ENCODE data around the gene RAET1E. TPM values are rescaled to one million over a fixed set of nuclear protein-coding genes. Genes with fewer than 3 reads are reported as not detected.

RAET1E gene
- total and polyA plus RNA-seq, 2 donors (not counting 3 experiments of a cell fraction or from before 2014, with no cell fraction given) = 0.04 TPM; not detected in 1

DNA sequence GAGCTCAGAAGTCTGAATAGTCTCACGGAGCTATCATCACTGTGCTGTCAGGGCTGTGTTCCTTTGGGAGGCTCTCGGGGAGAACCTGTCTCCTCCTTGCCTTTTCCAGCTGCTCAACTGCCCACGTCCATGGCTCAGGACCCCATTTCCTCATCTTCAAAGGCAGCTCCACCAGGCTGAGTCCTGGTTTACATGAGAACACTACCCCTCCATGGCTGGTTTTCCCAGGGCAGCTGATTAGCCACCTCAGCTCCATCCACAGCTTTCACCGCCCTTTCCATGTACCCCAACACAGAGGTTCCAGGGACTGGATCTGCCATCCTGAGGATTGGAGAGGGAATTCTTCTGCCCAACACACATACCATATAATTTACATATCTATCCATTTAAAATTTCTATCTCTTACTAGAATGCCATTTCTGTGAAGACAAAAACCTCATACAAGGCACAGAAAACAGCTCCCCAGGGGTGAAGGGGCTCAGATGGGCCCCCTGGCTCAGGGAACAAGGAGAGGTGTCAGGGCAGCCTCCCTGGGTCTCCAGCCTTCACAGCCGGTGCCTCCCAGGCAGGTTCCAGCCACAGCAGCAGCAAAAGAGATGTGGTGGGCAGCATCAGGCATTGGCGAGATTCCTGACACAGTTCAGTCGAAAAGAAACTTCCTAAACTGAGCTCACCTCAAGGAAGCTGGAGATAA is 2.2 kb upstream of the RAET1E start:
- no TSS peak for BruUV-seq (replicated peaks)
- H3K4me1 ChIP-seq (ENCODE audit: control insufficient read depth, extremely low read depth, insufficient read depth, low read length) = peaks cover 17% of the 10 kb centered on the region
- ChIA-PET CTCF (interaction anchor here (0.6 to 1.4 kb wide), 2 partner anchors 30 to 149 kb away, joined by 3 to 4 read pairs; no protein-coding TSS in a partner anchor), POLR2A (no interaction called here)
- no peaks in the 10 kb centered on the region for H4K20me1 ChIP-seq (replicated peaks; ENCODE audit: control insufficient read depth, extremely low read depth, insufficient read depth, low read length)
- no peak overlapping the region for H3K27ac ChIP-seq (ENCODE audit: insufficient read depth, low read depth, low read length)
- dilution Hi-C loops (cut with MboI; ENCODE audit: extremely low pct_ligation_motif_present, low sequenced_read_pairs) = no loop called here
- H3K79me2 ChIP-seq (ENCODE audit: control insufficient read depth, insufficient read depth, low read length) = no peaks in the 10 kb centered on the region
- intact Hi-C loops (cut with micrococcal nuclease) = no loop called here
- DNase-seq (ENCODE audit: low read depth, low spot score) (no peak), FAIRE-seq (no peak)
- TF ChIP-seq, protein P1, sequence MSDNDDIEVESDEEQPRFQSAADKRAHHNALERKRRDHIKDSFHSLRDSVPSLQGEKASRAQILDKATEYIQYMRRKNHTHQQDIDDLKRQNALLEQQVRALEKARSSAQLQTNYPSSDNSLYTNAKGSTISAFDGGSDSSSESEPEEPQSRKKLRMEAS (IDR thresholded peaks at IDR 0.05; ENCODE audit: insufficient read depth, insufficient read length) = no peak
- TF ChIP-seq POLR2AphosphoS5 (IDR thresholded peaks at IDR 0.05; ENCODE audit: insufficient read depth, low read depth, low read length) = no peak
- no peaks in the 10 kb centered on the region for H3K36me3 ChIP-seq (ENCODE audit: control insufficient read depth in 2 of 2, extremely low read depth in 1 of 2, insufficient read depth in 2 of 2, low read length in 2 of 2)
- H3K4me2 ChIP-seq (ENCODE audit: insufficient read depth, low read length) = no peak overlapping the region
- H3K9me1 ChIP-seq (replicated peaks; ENCODE audit: control insufficient read depth, extremely low read depth, insufficient read depth, low read length) = no peaks in the 10 kb centered on the region
- no peaks in the 10 kb centered on the region for H3K9me3 ChIP-seq (replicated peaks; ENCODE audit: control insufficient read depth, insufficient read depth, low read length)
- H2AFZ ChIP-seq (ENCODE audit: low read depth, low read length) = no peak overlapping the region
- no peak overlapping the region for H3K4me3 ChIP-seq (replicated peaks in 1 of 3; ENCODE audit: insufficient read depth in 1 of 3, low read depth in 1 of 3, low read length in 3 of 3)
- no peak overlapping the region for H3K9ac ChIP-seq (replicated peaks; ENCODE audit: extremely low read depth, insufficient read depth, low read length)
- H3K27me3 ChIP-seq (ENCODE audit: control insufficient read depth in 2 of 2, insufficient read depth in 2 of 2, low read length in 2 of 2) = peaks cover 4 to 10% of the 10 kb centered on the region in 2 experiments

- no peak for TF ChIP-seq FOS (IDR thresholded peaks at IDR 0.05; ENCODE audit: borderline replicate concordance, insufficient read depth, low read length)
- TF ChIP-seq CTCF (IDR thresholded peaks at IDR 0.05; ENCODE audit: extremely low read depth in 1 of 2, insufficient read depth in 1 of 2, low read depth in 1 of 2, low read length in 2 of 2) = no peak
- no peak for TF ChIP-seq POLR2A (IDR thresholded peaks at IDR 0.05; ENCODE audit: low read depth, low read length)
- TF ChIP-seq MYC (IDR thresholded peaks at IDR 0.05; ENCODE audit: low read depth, low read length) = no peak
- no peak for TF ChIP-seq JUN (IDR thresholded peaks at IDR 0.05; ENCODE audit: borderline replicate concordance, insufficient read depth, insufficient read length, low read depth)
- TF ChIP-seq POLR2AphosphoS5 (IDR thresholded peaks at IDR 0.05; ENCODE audit: insufficient read depth, low read depth, low read length) = no peak
- no peak for TF ChIP-seq GATA2 (IDR thresholded peaks at IDR 0.05; ENCODE audit: insufficient read depth, insufficient read length, low read depth, low read length)
- TF ChIP-seq, protein P1 (IDR thresholded peaks at IDR 0.05; ENCODE audit: insufficient read depth, insufficient read length) = no peak
- TF ChIP-seq EZH2 (IDR thresholded peaks at IDR 0.05; ENCODE audit: borderline replicate concordance, low read depth, low read length, severe bottlenecking) = no peak
- no peaks in the 10 kb centered on the region for H3K79me2 ChIP-seq (ENCODE audit: control insufficient read depth, insufficient read depth, low read length)
- FAIRE-seq (no peak), DNase-seq (ENCODE audit: low read depth, low spot score) (no peak)
- H3K4me2 ChIP-seq (ENCODE audit: insufficient read depth, low read length) = no peak overlapping the region
- H3K4me3 ChIP-seq (replicated peaks in 1 of 3; ENCODE audit: insufficient read depth in 1 of 3, low read depth in 1 of 3, low read length in 3 of 3) = no peak overlapping the region
- BruUV-seq (replicated peaks) = no TSS peak
- dilution Hi-C loops (cut with MboI; ENCODE audit: extremely low pct_ligation_motif_present, low sequenced_read_pairs) (no loop called here), intact Hi-C loops (cut with micrococcal nuclease) (no loop called here)
- H3K36me3 ChIP-seq (ENCODE audit: control insufficient read depth in 2 of 2, extremely low read depth in 1 of 2, insufficient read depth in 2 of 2, low read length in 2 of 2) = no peaks in the 10 kb centered on the region
- ChIA-PET POLR2A (no interaction called here), CTCF (interaction anchor here (0.6 to 1.4 kb wide), 2 partner anchors 29 to 148 kb away, joined by 3 to 4 read pairs; no protein-coding TSS in a partner anchor)
- no peak overlapping the region for H2AFZ ChIP-seq (ENCODE audit: low read depth, low read length)
- H3K27me3 ChIP-seq (ENCODE audit: control insufficient read depth in 2 of 2, insufficient read depth in 2 of 2, low read length in 2 of 2) = peaks cover 4 to 10% of the 10 kb centered on the region in 2 experiments
- peaks cover 17% of the 10 kb centered on the region for H3K4me1 ChIP-seq (ENCODE audit: control insufficient read depth, extremely low read depth, insufficient read depth, low read length)
- no peaks in the 10 kb centered on the region for H3K9me3 ChIP-seq (replicated peaks; ENCODE audit: control insufficient read depth, insufficient read depth, low read length)
- H3K9me1 ChIP-seq (replicated peaks; ENCODE audit: control insufficient read depth, extremely low read depth, insufficient read depth, low read length) = no peaks in the 10 kb centered on the region
- no peaks in the 10 kb centered on the region for H4K20me1 ChIP-seq (replicated peaks; ENCODE audit: control insufficient read depth, extremely low read depth, insufficient read depth, low read length)
- no peak overlapping the region for H3K27ac ChIP-seq (ENCODE audit: insufficient read depth, low read depth, low read length)
- H3K9ac ChIP-seq (replicated peaks; ENCODE audit: extremely low read depth, insufficient read depth, low read length) = no peak overlapping the region
These were observed 1.6 kb upstream of the RAET1E start for GRCh38 chr6:149899486-149899885.
